ENCODE results near the gene CEP128. TPM values are rescaled to one million over a fixed set of nuclear protein-coding genes. Genes with fewer than 3 reads are reported as not detected.

The CEP128 gene
- total RNA-seq, 2 experiments from 2014 or later: 12.3 to 13.0 TPM

GRCh38 chr14:80620434-80620833, 321.1 kb downstream of the CEP128 start:
- peaks cover 4% of the 10 kb centered on the region for H3K9me3 Mint-ChIP-seq
- H3K4me3 Mint-ChIP-seq: no peak overlapping the region
- ATAC-seq (ENCODE audit: poor library complexity): no peak

GRCh38 chr14:80618751-80619329, 322.7 kb downstream of the CEP128 start:
- Mint-ChIP-seq H3K27me3 (no peaks in the 10 kb centered on the region), H3K4me3 (no peak overlapping the region), H3K4me1 (ENCODE audit: low read depth) (no peaks in the 10 kb centered on the region), H3K27ac (no peak overlapping the region), H3K9me3 (peaks cover 1% of the 10 kb centered on the region), H3K36me3 (ENCODE audit: low read depth) (peaks cover 10% of the 10 kb centered on the region)
- ATAC-seq (ENCODE audit: poor library complexity): no peak
- Histone ChIP-seq H3K4me1 (ENCODE audit: insufficient read depth, low read length) (no peaks in the 10 kb centered on the region), H3K4me3 (ENCODE audit: low read length) (no peak overlapping the region), H3K27me3 (ENCODE audit: control insufficient read depth in 1 of 2, insufficient read depth in 2 of 2, low read length in 2 of 2) (no peaks in the 10 kb centered on the region), H3K9me3 (ENCODE audit: control insufficient read depth in 1 of 2, insufficient read depth in 1 of 2, low read length in 2 of 2) (peaks cover 0 to 5% of the 10 kb centered on the region in 2 experiments), H3K27ac (ENCODE audit: low read depth in 1 of 2, low read length in 2 of 2) (no peak overlapping the region), H3K36me3 (ENCODE audit: insufficient read depth, low read length) (no peaks in the 10 kb centered on the region)
- TF ChIP-seq CTCF (IDR thresholded peaks at IDR 0.05): no peak
- POLR2A ChIA-PET: no interaction called here
- intact Hi-C loops (cut with DNase I, micrococcal nuclease): no loop called here
- DNase-seq: no peak
- CTCF ChIA-PET: no interaction called here

More at GRCh38 chr14:80620434-80620833, 321.1 kb downstream of the CEP128 start:
- Histone ChIP-seq H3K27ac (ENCODE audit: low read depth in 1 of 2, low read length in 2 of 2) (no peak overlapping the region), H3K36me3 (ENCODE audit: insufficient read depth, low read length) (no peaks in the 10 kb centered on the region), H3K27me3 (ENCODE audit: control insufficient read depth in 1 of 2, insufficient read depth in 2 of 2, low read length in 2 of 2) (no peaks in the 10 kb centered on the region), H3K4me3 (ENCODE audit: low read length) (no peak overlapping the region), H3K9me3 (ENCODE audit: control insufficient read depth in 1 of 2, insufficient read depth in 1 of 2, low read length in 2 of 2) (peaks cover 0 to 5% of the 10 kb centered on the region in 2 experiments), H3K4me1 (ENCODE audit: insufficient read depth, low read length) (no peaks in the 10 kb centered on the region)
- intact Hi-C loops (cut with DNase I, micrococcal nuclease): no loop called here
- no peaks in the 10 kb centered on the region for H3K4me1 Mint-ChIP-seq (ENCODE audit: low read depth)
- DNase-seq: no peak
- H3K27ac Mint-ChIP-seq: no peak overlapping the region
- no peak for TF ChIP-seq CTCF (IDR thresholded peaks at IDR 0.05)
- ChIA-PET POLR2A (no interaction called here), CTCF (no interaction called here)
- peaks cover 10% of the 10 kb centered on the region for H3K36me3 Mint-ChIP-seq (ENCODE audit: low read depth)
- no peaks in the 10 kb centered on the region for H3K27me3 Mint-ChIP-seq

- DNase-seq (no peak), ATAC-seq (ENCODE audit: poor library complexity) (no peak)
- Histone ChIP-seq H3K36me3 (ENCODE audit: insufficient read depth, low read length) (no peaks in the 10 kb centered on the region), H3K9me3 (ENCODE audit: control insufficient read depth in 1 of 2, insufficient read depth in 1 of 2, low read length in 2 of 2) (peaks cover 0 to 5% of the 10 kb centered on the region in 2 experiments), H3K4me1 (ENCODE audit: insufficient read depth, low read length) (no peaks in the 10 kb centered on the region), H3K4me3 (ENCODE audit: low read length) (no peak overlapping the region), H3K27ac (ENCODE audit: low read depth in 1 of 2, low read length in 2 of 2) (no peak overlapping the region), H3K27me3 (ENCODE audit: control insufficient read depth in 1 of 2, insufficient read depth in 2 of 2, low read length in 2 of 2) (no peaks in the 10 kb centered on the region)
- no peak for TF ChIP-seq CTCF (IDR thresholded peaks at IDR 0.05)
- ChIA-PET POLR2A (no interaction called here), CTCF (no interaction called here)
- intact Hi-C loops (cut with DNase I, micrococcal nuclease): no loop called here
- H3K36me3 Mint-ChIP-seq (ENCODE audit: low read depth): peaks cover 4% of the 10 kb centered on the region
- no peaks in the 10 kb centered on the region for H3K9me3 Mint-ChIP-seq
- H3K4me3 Mint-ChIP-seq: no peak overlapping the region
- no peaks in the 10 kb centered on the region for H3K27me3 Mint-ChIP-seq
- H3K4me1 Mint-ChIP-seq (ENCODE audit: low read depth): no peaks in the 10 kb centered on the region
- H3K27ac Mint-ChIP-seq: no peak overlapping the region
Measured at GRCh38 chr14:80615831-80616230, 325.7 kb downstream of the CEP128 start.
